A673 (cell line): ENCODE data around the gene PVALEF. TPM values are rescaled to one million over a fixed set of nuclear protein-coding genes. Genes with fewer than 3 reads are reported as not detected.

ENCODE experiments used
- BruUV-seq: library from RNA; stranded (reverse); fragments of 400-500 nt; replicated peaks from 2 replicates; lab custom pipeline; 2021; lab: Mats Ljungman, UMichigan
- CTCF ChIA-PET: fragments of 300-600 bp; sonication (Branson Sonifier 250); formaldehyde crosslinking; loops from one replicate; lab custom pipeline; 2022; ENCODE audit warnings: antibody characterized with exemption; lab: Charles Lee
- POLR2A ChIA-PET: fragments of 300-600 bp; sonication (Branson Sonifier 250); formaldehyde crosslinking; loops from one replicate; lab custom pipeline; 2022; ENCODE audit warnings: antibody characterized with exemption; ENCODE audit not compliant: low non-redundant PET; lab: Charles Lee
- DNase-seq: peaks from one replicate; pipeline ENCODE4 v3.0.0-alpha.2; 2015; ENCODE audit warnings: low spot score
- H3K27ac ChIP-seq: fragments of 200-600 bp; sonication (generic); 2 replicates; pipeline ENCODE4 v1.5.1; 2016; ENCODE audit warnings: mixed run types, low read depth, mild to moderate bottlenecking, mixed read lengths, antibody characterized with exemption, low read length; ENCODE audit not compliant: poor library complexity, severe bottlenecking
- H3K27me3 ChIP-seq: fragments of 200-600 bp; sonication (generic); replicated peaks from 2 replicates; pipeline ENCODE4 v1.6.1; 2017; ENCODE audit warnings: mixed run types, low read depth, mild to moderate bottlenecking, mixed read lengths, antibody characterized with exemption, low read length; ENCODE audit not compliant: insufficient read depth, poor library complexity
- H3K36me3 ChIP-seq: fragments of 200-600 bp; sonication (generic); 2 replicates; pipeline ENCODE4 v1.6.1; 2016; ENCODE audit warnings: mixed run types, mild to moderate bottlenecking, mixed read lengths, antibody characterized with exemption, low read length; ENCODE audit not compliant: insufficient read depth, poor library complexity, severe bottlenecking
- H3K4me1 ChIP-seq: fragments of 200-600 bp; sonication (generic); 2 replicates; pipeline ENCODE4 v1.6.1; 2017; ENCODE audit warnings: mixed run types, mild to moderate bottlenecking, mixed read lengths, antibody characterized with exemption, low read length; ENCODE audit not compliant: insufficient read depth, poor library complexity, severe bottlenecking
- H3K4me3 ChIP-seq: fragments of 200-600 bp; sonication (generic); 2 replicates; pipeline ENCODE4 v1.5.1; 2016; ENCODE audit warnings: low read depth, mixed run types, mild to moderate bottlenecking, mixed read lengths, low read length; ENCODE audit not compliant: poor library complexity, severe bottlenecking
- H3K9me3 ChIP-seq: fragments of 200-600 bp; sonication (generic); 2 replicates; pipeline ENCODE4 v1.6.1; 2016; ENCODE audit warnings: mixed run types, low read depth, mild to moderate bottlenecking, mixed read lengths, antibody characterized with exemption, low read length; ENCODE audit not compliant: poor library complexity, severe bottlenecking
- CTCF ChIP-seq: fragments of 300-800, 200-600 bp; sonication (generic); conservative IDR thresholded peaks from 2 replicates; pipeline ENCODE4 v1.5.1; 2017; ENCODE audit warnings: low read depth, mild to moderate bottlenecking, antibody characterized with exemption, low read length, moderate library complexity, mixed read lengths
- EZH2 ChIP-seq: fragments of 200-600 bp; sonication (generic); IDR thresholded peaks from 2 replicates; pipeline ENCODE4 v1.6.1; 2017; ENCODE audit warnings: borderline replicate concordance, low read depth, mild to moderate bottlenecking, mixed read lengths, antibody characterized with exemption, low read length; ENCODE audit not compliant: poor library complexity, severe bottlenecking
- intact Hi-C: fragments of 100-400 bp; cut with micrococcal nuclease; formaldehyde crosslinking; loops from one replicate; pipeline ENCODE4 v1.10.0; 2022; ENCODE audit not compliant: unreplicated experiment
- total RNA-seq: library from RNA; stranded (reverse); gene quantifications from 2 replicates; pipeline ENCODE4 v1.2.3, GENCODE V29; 2021

PVALEF gene
- total RNA-seq, 1 experiment from 2014 or later: not detected

GRCh38 chr17:81206657-81207056 lies 41.4 kb downstream of the PVALEF start:
- Histone ChIP-seq H3K27ac (peak overlapping the region; percentile 2), H3K4me1 (peaks cover 17% of the 10 kb centered on the region), H3K4me3 (no peak overlapping the region), H3K36me3 (no peaks in the 10 kb centered on the region), H3K9me3 (no peaks in the 10 kb centered on the region), H3K27me3 (no peaks in the 10 kb centered on the region)
- intact Hi-C loops: no loop called here
- CTCF ChIA-PET: interaction anchor here (0.7 to 1.2 kb wide), 2 partner anchors 109 to 278 kb away, joined by 3 read pairs; no protein-coding TSS in a partner anchor
- POLR2A ChIA-PET: no interaction called here
- DNase-seq: no peak
- no TSS peak for BruUV-seq
- TF ChIP-seq EZH2 (no peak), CTCF (no peak)

GRCh38 chr17:81207610-81208581 lies 42.6 kb downstream of the PVALEF start:
- TF ChIP-seq CTCF: no peak
- no peak for TF ChIP-seq EZH2
- POLR2A ChIA-PET: no interaction called here

GRCh38 chr17:81208651-81209050 lies 43.3 kb downstream of the PVALEF start:
- Histone ChIP-seq H3K4me1 (peaks cover 17% of the 10 kb centered on the region), H3K9me3 (no peaks in the 10 kb centered on the region), H3K27me3 (no peaks in the 10 kb centered on the region), H3K4me3 (no peak overlapping the region), H3K27ac (no peak overlapping the region), H3K36me3 (no peaks in the 10 kb centered on the region)
- intact Hi-C loops: no loop called here
- ChIA-PET CTCF (no interaction called here), POLR2A (no interaction called here)
- no peak for DNase-seq
- BruUV-seq: no TSS peak
- TF ChIP-seq EZH2 (no peak), CTCF (no peak)

More at GRCh38 chr17:81207610-81208581, 42.6 kb downstream of the PVALEF start:
- peak; percentile 55 for DNase-seq
- peaks cover 17% of the 10 kb centered on the region for H3K4me1 ChIP-seq
- CTCF ChIA-PET: interaction anchor here (0.6 to 1.2 kb wide), 2 partner anchors 110 to 277 kb away, joined by 3 to 4 read pairs; no protein-coding TSS in a partner anchor
- H3K27me3 ChIP-seq: no peaks in the 10 kb centered on the region
- BruUV-seq: no TSS peak
- no peak overlapping the region for H3K4me3 ChIP-seq
- H3K27ac ChIP-seq: no peak overlapping the region
- intact Hi-C loops: no loop called here
- H3K9me3 ChIP-seq: no peaks in the 10 kb centered on the region
- H3K36me3 ChIP-seq: no peaks in the 10 kb centered on the region
